ENCODE results near the gene GCLC.
"Not testable (repeated sequence)": the region's sequence is repeated elsewhere in the genome, so short reads cannot be mapped to it uniquely, and the experiment has no call there.

The GCLC gene

GRCh38 chr6:53544470-53545308 lies at the start of gene GCLC:
TSS of gene GCLC (minus strand) at chr6:53545101. CDS start at chr6:53544645, 456 bp downstream.
- in situ Hi-C loops (cut with MboI; ENCODE audit: low sequenced_read_pairs), result no loop called here

GRCh38 chr6:53594596-53594995 lies 49.7 kb upstream of the GCLC start:
- in situ Hi-C loops (cut with MboI; ENCODE audit: low sequenced_read_pairs), result no loop called here

GRCh38 chr6:53593001-53593488 lies 48.1 kb upstream of the GCLC start:
- in situ Hi-C loops (cut with MboI; ENCODE audit: low sequenced_read_pairs), result no loop called here

- in situ Hi-C loops (cut with MboI; ENCODE audit: low sequenced_read_pairs), result no loop called here
Observed at GRCh38 chr6:53591873-53592272, 47.0 kb upstream of the GCLC start.

- in situ Hi-C loops (cut with MboI; ENCODE audit: low sequenced_read_pairs), result no loop called here
Observed at GRCh38 chr6:53588816-53589509, 44.1 kb upstream of the GCLC start.

GRCh38 chr6:53587291-53587690 lies 42.4 kb upstream of the GCLC start:
- in situ Hi-C loops (cut with MboI; ENCODE audit: low sequenced_read_pairs), result no loop called here

GRCh38 chr6:53585208-53585900 lies 40.5 kb upstream of the GCLC start:
- in situ Hi-C loops (cut with MboI; ENCODE audit: low sequenced_read_pairs), result no loop called here

GRCh38 chr6:53584726-53585125 lies 39.8 kb upstream of the GCLC start:
- in situ Hi-C loops (cut with MboI; ENCODE audit: low sequenced_read_pairs), result no loop called here

GRCh38 chr6:53583451-53583850 lies 38.5 kb upstream of the GCLC start:
- in situ Hi-C loops (cut with MboI; ENCODE audit: low sequenced_read_pairs), result no loop called here

GRCh38 chr6:53582963-53583362 lies 38.1 kb upstream of the GCLC start:
- in situ Hi-C loops (cut with MboI; ENCODE audit: low sequenced_read_pairs), result no loop called here

- in situ Hi-C loops (cut with MboI; ENCODE audit: low sequenced_read_pairs), result no loop called here
Observed at GRCh38 chr6:53581856-53582255, 37.0 kb upstream of the GCLC start.

GRCh38 chr6:53581173-53581773 lies 36.4 kb upstream of the GCLC start:
- in situ Hi-C loops (cut with MboI; ENCODE audit: low sequenced_read_pairs), result no loop called here

GRCh38 chr6:53579338-53579737 lies 34.4 kb upstream of the GCLC start:
- in situ Hi-C loops (cut with MboI; ENCODE audit: low sequenced_read_pairs), result no loop called here

GRCh38 chr6:53578371-53578770 lies 33.5 kb upstream of the GCLC start:
- in situ Hi-C loops (cut with MboI; ENCODE audit: low sequenced_read_pairs), result no loop called here

GRCh38 chr6:53573299-53573698 lies 28.4 kb upstream of the GCLC start:
- in situ Hi-C loops (cut with MboI; ENCODE audit: low sequenced_read_pairs), result no loop called here

GRCh38 chr6:53572379-53572778 lies 27.5 kb upstream of the GCLC start:
- in situ Hi-C loops (cut with MboI; ENCODE audit: low sequenced_read_pairs), result not testable (repeated sequence)

GRCh38 chr6:53568776-53569616 lies 24.1 kb upstream of the GCLC start:
- in situ Hi-C loops (cut with MboI; ENCODE audit: low sequenced_read_pairs), result no loop called here

- in situ Hi-C loops (cut with MboI; ENCODE audit: low sequenced_read_pairs), result no loop called here
Observed at GRCh38 chr6:53567701-53568100, 22.8 kb upstream of the GCLC start.

- in situ Hi-C loops (cut with MboI; ENCODE audit: low sequenced_read_pairs), result no loop called here
Observed at GRCh38 chr6:53566755-53567154, 21.9 kb upstream of the GCLC start.

- in situ Hi-C loops (cut with MboI; ENCODE audit: low sequenced_read_pairs), result no loop called here
Observed at GRCh38 chr6:53565886-53566285, 21.0 kb upstream of the GCLC start.
